22Rv1 (cell line): ENCODE measurements around the gene RBMS3.
"Not testable (repeated sequence)": the region's sequence is repeated elsewhere in the genome, so short reads cannot be mapped to it uniquely, and the experiment has no call there.

Experiments used
- H3K27ac ChIP-seq: fragments of 450-650 bp; 2 replicates; pipeline ENCODE4 v1.5.1; 2017
- CTCF ChIP-seq: fragments of 450-650 bp; IDR thresholded peaks from 2 replicates; pipeline ENCODE4 v1.5.1; 2017; ENCODE audit warnings: mild to moderate bottlenecking
- ZFX ChIP-seq: fragments of 450-650 bp; IDR thresholded peaks from 2 replicates; pipeline ENCODE4 v1.6.1; 2017; ENCODE audit warnings: antibody characterized with exemption, borderline replicate concordance

Gene RBMS3

DNA sequence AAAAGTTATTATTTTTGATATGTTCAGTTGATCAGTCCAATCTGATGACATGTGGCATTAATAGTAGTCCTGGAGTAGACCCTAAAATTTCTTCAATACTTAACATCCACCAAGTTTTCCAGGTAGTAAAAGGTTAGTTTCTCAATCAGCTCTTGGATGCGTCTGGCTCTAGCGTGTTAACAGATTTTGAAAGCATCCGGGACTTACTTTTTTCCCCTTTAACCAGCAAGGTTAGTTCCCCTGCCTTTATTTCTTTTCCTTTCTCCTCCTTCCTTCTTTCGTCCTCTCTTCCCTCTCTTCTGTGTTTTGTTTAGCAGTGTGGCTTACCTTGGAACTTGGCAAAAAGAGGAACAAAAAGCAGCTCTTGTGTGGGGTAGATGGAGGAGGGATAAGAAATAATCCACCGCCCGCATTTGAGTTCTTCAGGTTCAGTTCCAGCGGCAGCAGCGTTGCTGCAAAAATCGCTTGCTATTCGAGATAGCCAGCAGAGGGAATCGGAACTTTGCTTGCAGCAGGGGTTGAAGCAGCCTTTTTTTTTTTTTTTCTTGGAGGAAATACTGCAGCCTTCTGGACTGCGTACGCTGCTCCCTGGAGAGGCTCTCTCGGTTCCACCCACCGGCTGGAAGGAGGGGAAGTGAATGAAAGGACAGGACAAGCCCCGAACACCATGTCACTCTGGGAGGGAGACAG is at the start of gene RBMS3:
Gene RBMS3 (plus strand): TSS at position 668 of the 690 bp plus-strand sequence.
- no peak for TF ChIP-seq ZFX
- peak; percentile 46 for TF ChIP-seq CTCF
- H3K27ac ChIP-seq = no peak within 1 kb of the TSS

- not testable (repeated sequence) for H3K27ac ChIP-seq
Observed at GRCh38 chr3:29233126-29233525, 47.7 kb upstream of the RBMS3 start.

DNA sequence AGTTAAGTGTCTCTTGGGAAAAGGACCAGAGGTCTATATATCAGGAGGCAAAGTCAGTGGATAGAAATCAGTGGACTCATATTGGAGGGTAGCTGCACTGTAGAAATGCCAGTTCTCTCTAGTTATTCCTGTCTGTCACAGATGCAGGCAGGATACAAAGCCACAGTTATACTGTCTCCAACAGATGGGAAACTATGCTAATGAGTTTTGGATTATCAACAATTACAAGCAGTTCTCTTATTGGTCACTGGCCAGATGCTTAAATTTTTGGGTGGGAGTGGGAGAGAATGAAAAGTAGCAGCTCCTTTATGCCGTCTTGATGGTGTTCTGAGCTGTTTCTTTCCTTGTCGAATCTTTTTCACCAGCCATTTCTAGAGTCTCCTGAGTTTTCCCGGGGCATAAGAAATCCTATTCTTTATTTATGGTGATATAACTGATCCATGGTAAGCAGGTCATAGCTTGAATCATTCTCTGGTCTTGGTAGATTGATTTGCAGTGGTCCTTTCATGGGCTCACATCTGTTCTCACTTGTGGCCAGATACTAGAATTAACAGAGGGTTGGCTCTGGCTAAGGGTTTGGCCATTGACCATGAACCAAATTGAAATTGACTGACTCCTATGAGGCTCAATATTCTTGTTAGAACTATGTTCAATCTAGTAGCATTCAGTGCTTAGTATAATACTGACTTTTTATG is 44.6 kb upstream of the RBMS3 start:
- TF ChIP-seq CTCF = no peak
- TF ChIP-seq ZFX = no peak
- no peak overlapping the region for H3K27ac ChIP-seq

- H3K27ac ChIP-seq = no peak overlapping the region
Observed at GRCh38 chr3:29239376-29239775, 41.5 kb upstream of the RBMS3 start.

DNA sequence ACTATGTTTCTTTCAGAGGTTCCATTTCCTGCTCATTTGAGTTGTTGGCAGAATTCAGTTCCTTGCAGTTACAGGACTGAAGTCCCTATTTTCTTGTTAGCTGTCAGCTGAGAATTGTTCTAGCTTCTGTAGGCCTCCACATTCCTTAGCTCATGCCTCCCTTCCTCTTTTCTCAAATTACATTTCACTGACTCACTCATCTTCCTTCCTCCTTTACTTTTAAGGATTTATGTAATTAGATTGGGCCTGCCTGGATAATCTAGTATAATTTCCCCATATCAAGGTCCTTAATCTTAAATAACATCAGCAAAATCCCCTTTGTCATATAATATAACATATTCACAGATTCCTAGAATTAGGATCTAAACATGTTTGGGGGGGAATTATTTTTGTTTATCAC is 40.6 kb upstream of the RBMS3 start:
- H3K27ac ChIP-seq = no peak overlapping the region
- no peak for TF ChIP-seq ZFX
- no peak for TF ChIP-seq CTCF

More at GRCh38 chr3:29239376-29239775, 41.5 kb upstream of the RBMS3 start:
- TF ChIP-seq CTCF = no peak
- TF ChIP-seq ZFX = no peak

GRCh38 chr3:29240887-29241286 is 40.0 kb upstream of the RBMS3 start:
- H3K27ac ChIP-seq = no peak overlapping the region
- no peak for TF ChIP-seq ZFX
- no peak for TF ChIP-seq CTCF

DNA sequence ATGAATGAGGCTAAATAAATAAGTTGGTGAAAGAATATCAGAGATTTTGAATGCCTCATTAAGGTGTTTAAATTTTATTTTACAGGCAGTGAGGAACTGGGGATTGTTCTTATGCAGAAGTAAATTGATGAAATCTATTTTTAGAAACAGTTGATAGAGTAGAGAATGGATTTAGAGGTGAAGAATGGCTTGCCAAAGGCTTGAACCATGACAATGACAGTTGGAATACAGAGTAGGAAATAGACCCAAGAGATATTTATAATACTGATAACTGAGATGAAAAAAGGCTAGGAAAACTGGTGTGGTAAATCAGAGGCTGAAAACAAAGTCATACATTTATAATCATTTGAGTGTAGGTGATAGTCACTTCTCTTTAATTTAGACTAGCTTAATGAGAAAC is 39.0 kb upstream of the RBMS3 start:
- H3K27ac ChIP-seq = no peak overlapping the region
- TF ChIP-seq CTCF (no peak), ZFX (no peak)

GRCh38 chr3:29242296-29242695 is 38.6 kb upstream of the RBMS3 start:
- TF ChIP-seq ZFX (no peak), CTCF (no peak)
- H3K27ac ChIP-seq = no peak overlapping the region
